Stimulated activated naive CD8-positive, alpha-beta T cell treated with anti-CD3 and anti-CD28 coated beads, Interleukin-15, Interleukin-2, amounts not matched to agents 100 U/mL and 50 U/mL, for 24 hours (primary cell): ENCODE measurements around the gene OTOG.

Source experiments
- ATAC-seq: fragments of 150-1000 bp; cut with Tn5 transposase; one replicate; pipeline ENCODE4 v1.10.0; 2021
- DNase-seq: peaks from one replicate; pipeline ENCODE4 v3.0.0; 2021

OTOG gene

GRCh38 chr11:17651681-17652080 lies 104.6 kb downstream of the OTOG start:
- ATAC-seq (no peak), DNase-seq (no peak)

- DNase-seq = no peak
- no peak for ATAC-seq
These were observed 105.5 kb downstream of the OTOG start for GRCh38 chr11:17652556-17652955.

- DNase-seq (no peak), ATAC-seq (no peak)
These were observed 106.6 kb downstream of the OTOG start for GRCh38 chr11:17653611-17654010.

- ATAC-seq (no peak), DNase-seq (no peak)
These were observed 108.6 kb downstream of the OTOG start for GRCh38 chr11:17655682-17656081.

- ATAC-seq (no peak), DNase-seq (no peak)
These were observed 111.2 kb downstream of the OTOG start for GRCh38 chr11:17658211-17658610.

GRCh38 chr11:17668166-17668565 lies 121.1 kb downstream of the OTOG start:
- ATAC-seq = no peak
- no peak for DNase-seq

- no peak for ATAC-seq
These were observed 125.4 kb downstream of the OTOG start for GRCh38 chr11:17672469-17672868.

GRCh38 chr11:17673951-17674350 lies 126.9 kb downstream of the OTOG start:
- no peak for ATAC-seq
- DNase-seq = no peak

More at GRCh38 chr11:17672469-17672868, 125.4 kb downstream of the OTOG start:
- no peak for DNase-seq

GRCh38 chr11:17682848-17683247 lies 135.8 kb downstream of the OTOG start:
- DNase-seq (no peak), ATAC-seq (no peak)

- ATAC-seq (no peak), DNase-seq (no peak)
These were observed 136.5 kb downstream of the OTOG start for GRCh38 chr11:17683377-17684161.

- ATAC-seq (no peak), DNase-seq (no peak)
These were observed 137.5 kb downstream of the OTOG start for GRCh38 chr11:17684550-17684949.

GRCh38 chr11:17686231-17686980 lies 139.3 kb downstream of the OTOG start:
- ATAC-seq (no peak), DNase-seq (no peak)

- ATAC-seq (no peak), DNase-seq (no peak)
These were observed 141.0 kb downstream of the OTOG start for GRCh38 chr11:17687946-17688670.

GRCh38 chr11:17691550-17691949 lies 144.5 kb downstream of the OTOG start:
- ATAC-seq (no peak), DNase-seq (no peak)

- ATAC-seq (no peak), DNase-seq (no peak)
These were observed 144.9 kb downstream of the OTOG start for GRCh38 chr11:17691976-17692375.

GRCh38 chr11:17692931-17693330 lies 145.9 kb downstream of the OTOG start:
- no peak for ATAC-seq

GRCh38 chr11:17693531-17693930 lies 146.5 kb downstream of the OTOG start:
- DNase-seq = no peak

More at GRCh38 chr11:17692931-17693330, 145.9 kb downstream of the OTOG start:
- DNase-seq = no peak

GRCh38 chr11:17694494-17695110 lies 147.5 kb downstream of the OTOG start:
- ATAC-seq (no peak), DNase-seq (no peak)

More at GRCh38 chr11:17693531-17693930, 146.5 kb downstream of the OTOG start:
- no peak for ATAC-seq

GRCh38 chr11:17695454-17696441 lies 148.7 kb downstream of the OTOG start:
- DNase-seq (no peak), ATAC-seq (no peak)

- ATAC-seq (no peak), DNase-seq (no peak)
These were observed 149.7 kb downstream of the OTOG start for GRCh38 chr11:17696741-17697140.
